T-helper 17 cell (primary cell): Measurements from ENCODE around the gene RAB3IL1. TPM values are rescaled to one million over a fixed set of nuclear protein-coding genes. Genes with fewer than 3 reads are reported as not detected.
"Not testable (repeated sequence)": the region's sequence is repeated elsewhere in the genome, so short reads cannot be mapped to it uniquely, and the experiment has no call there.

Experiments
- ATAC-seq: fragments of 150-1000 bp; cut with Tn5 transposase; 2 replicates; pipeline ENCODE4 v1.10.0; 2021; ENCODE audit warnings: mild to moderate bottlenecking, moderate library complexity
- DNase-seq, 3 donors: peaks; one replicate each; pipeline versions ENCODE4 v3.0.0 to v3.0.0-alpha.2; 2020 to 2021
- H3K9me3 ChIP-seq: one replicate; pipeline ENCODE4 v1.7.0; 2013; ENCODE audit warnings: low read length, mild to moderate bottlenecking; ENCODE audit not compliant: control insufficient read depth, poor library complexity, severe bottlenecking
- H3K27ac Mint-ChIP-seq: one replicate; pipeline ENCODE4 v1.8.0; 2022; ENCODE audit warnings: mild to moderate bottlenecking, moderate library complexity, mixed read lengths
- H3K27me3 Mint-ChIP-seq: one replicate; pipeline ENCODE4 v1.8.0; 2022; ENCODE audit warnings: mixed read lengths
- H3K36me3 Mint-ChIP-seq: one replicate; pipeline ENCODE4 v1.8.0; 2022; ENCODE audit warnings: low read depth, mixed read lengths
- H3K4me1 Mint-ChIP-seq: one replicate; pipeline ENCODE4 v1.8.0; 2022; ENCODE audit warnings: mild to moderate bottlenecking, mixed read lengths
- H3K4me3 Mint-ChIP-seq: one replicate; pipeline ENCODE4 v1.8.0; 2022; ENCODE audit warnings: mild to moderate bottlenecking, moderate library complexity, mixed read lengths
- total RNA-seq, 4 donors: library from RNA in 2 of 4; stranded (reverse) in 2 of 4; gene quantifications; one replicate each; pipeline ENCODE4 v1.2.3 and lab custom pipeline; 2022 to 2026

Gene RAB3IL1
- total RNA-seq (not detected), total RNA-seq (lab: John Stamatoyannopoulos, UW) (0 reads per million in 2 donors)

- Mint-ChIP-seq H3K36me3 (peaks cover 7% of the 10 kb centered on the region), H3K27ac (peak within 1 kb of the TSS; percentile 34), H3K4me3 (peak within 1 kb of the TSS; percentile 87), H3K27me3 (peaks cover 74% of the 10 kb centered on the region), H3K4me1 (peaks cover 16% of the 10 kb centered on the region)
- H3K9me3 ChIP-seq = no peaks in the 10 kb centered on the region
- DNase-seq (no peak), ATAC-seq (peak; percentile 49)
Observed at GRCh38 chr11:61917334-61918109, at the start of gene RAB3IL1. Gene RAB3IL1, minus strand, starts transcription at chr11:61917566. Its CDS starts 199 bp downstream, at chr11:61917367.

- H3K9me3 ChIP-seq = no peaks in the 10 kb centered on the region
- DNase-seq (peak in 1 of 3 donors; percentile 23), ATAC-seq (no peak)
- Mint-ChIP-seq H3K27me3 (no peaks in the 10 kb centered on the region), H3K4me1 (peaks cover 52% of the 10 kb centered on the region), H3K36me3 (peaks cover 12% of the 10 kb centered on the region), H3K27ac (peak overlapping the region; percentile 97), H3K4me3 (peak overlapping the region; percentile 94)
Observed at GRCh38 chr11:61966734-61967115, 49.4 kb upstream of the RAB3IL1 start.

GRCh38 chr11:61964666-61965271 lies 47.4 kb upstream of the RAB3IL1 start:
- Mint-ChIP-seq H3K36me3 (peaks cover 12% of the 10 kb centered on the region), H3K4me3 (peak overlapping the region; percentile 94), H3K4me1 (peaks cover 41% of the 10 kb centered on the region), H3K27ac (peak overlapping the region; percentile 97)
- not testable (repeated sequence) for ATAC-seq, DNase-seq, H3K27me3 Mint-ChIP-seq, H3K9me3 ChIP-seq

DNA sequence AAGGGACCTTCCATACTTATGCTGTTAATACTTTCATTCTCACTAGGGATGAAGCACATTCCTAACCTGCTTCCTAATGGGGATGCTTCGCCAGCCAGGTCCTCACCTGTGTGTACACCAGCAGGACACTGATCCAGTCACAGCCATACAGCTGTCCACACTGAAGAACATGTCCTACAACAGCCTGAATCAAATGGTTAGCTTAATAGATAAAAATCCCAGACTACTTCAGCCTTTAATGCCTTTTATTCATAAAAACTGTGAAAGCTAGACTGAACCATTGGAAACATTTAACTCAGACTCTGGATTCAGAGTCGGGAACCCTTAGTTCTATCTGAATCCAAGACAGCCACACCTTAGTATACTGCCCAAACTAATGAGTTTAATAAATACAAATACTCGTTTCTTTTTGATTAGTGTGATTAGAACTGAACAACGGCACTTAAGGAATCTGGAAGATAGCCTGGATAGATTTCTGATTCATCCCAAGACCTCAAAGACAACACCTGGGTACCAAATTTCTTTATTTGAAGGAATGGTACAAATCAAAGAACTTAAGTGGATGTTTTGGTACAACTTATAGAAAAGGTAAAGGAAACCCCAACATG lies 46.8 kb upstream of the RAB3IL1 start:
- Mint-ChIP-seq H3K4me3 (peak overlapping the region; percentile 94), H3K27ac (peak overlapping the region; percentile 97), H3K27me3 (no peaks in the 10 kb centered on the region), H3K36me3 (peaks cover 12% of the 10 kb centered on the region), H3K4me1 (peaks cover 39% of the 10 kb centered on the region)
- ATAC-seq = no peak
- no peak for DNase-seq
- no peaks in the 10 kb centered on the region for H3K9me3 ChIP-seq

- H3K36me3 Mint-ChIP-seq = peaks cover 10% of the 10 kb centered on the region
- peaks cover 34% of the 10 kb centered on the region for H3K4me1 Mint-ChIP-seq
- H3K9me3 ChIP-seq = no peaks in the 10 kb centered on the region
- peak overlapping the region; percentile 94 for H3K4me3 Mint-ChIP-seq
- H3K27ac Mint-ChIP-seq = peak overlapping the region; percentile 97
- H3K27me3 Mint-ChIP-seq = no peaks in the 10 kb centered on the region
- peak; percentile 15 for ATAC-seq
- no peak for DNase-seq
Observed at GRCh38 chr11:61963282-61964057, 46.1 kb upstream of the RAB3IL1 start.

- Mint-ChIP-seq H3K36me3 (peaks cover 10% of the 10 kb centered on the region), H3K4me1 (peaks cover 30% of the 10 kb centered on the region), H3K4me3 (peak overlapping the region; percentile 94), H3K27ac (peak overlapping the region; percentile 97), H3K27me3 (no peaks in the 10 kb centered on the region)
- no peak for ATAC-seq
- H3K9me3 ChIP-seq = no peaks in the 10 kb centered on the region
- DNase-seq = no peak
Observed at GRCh38 chr11:61963016-61963281, 45.6 kb upstream of the RAB3IL1 start.

DNA sequence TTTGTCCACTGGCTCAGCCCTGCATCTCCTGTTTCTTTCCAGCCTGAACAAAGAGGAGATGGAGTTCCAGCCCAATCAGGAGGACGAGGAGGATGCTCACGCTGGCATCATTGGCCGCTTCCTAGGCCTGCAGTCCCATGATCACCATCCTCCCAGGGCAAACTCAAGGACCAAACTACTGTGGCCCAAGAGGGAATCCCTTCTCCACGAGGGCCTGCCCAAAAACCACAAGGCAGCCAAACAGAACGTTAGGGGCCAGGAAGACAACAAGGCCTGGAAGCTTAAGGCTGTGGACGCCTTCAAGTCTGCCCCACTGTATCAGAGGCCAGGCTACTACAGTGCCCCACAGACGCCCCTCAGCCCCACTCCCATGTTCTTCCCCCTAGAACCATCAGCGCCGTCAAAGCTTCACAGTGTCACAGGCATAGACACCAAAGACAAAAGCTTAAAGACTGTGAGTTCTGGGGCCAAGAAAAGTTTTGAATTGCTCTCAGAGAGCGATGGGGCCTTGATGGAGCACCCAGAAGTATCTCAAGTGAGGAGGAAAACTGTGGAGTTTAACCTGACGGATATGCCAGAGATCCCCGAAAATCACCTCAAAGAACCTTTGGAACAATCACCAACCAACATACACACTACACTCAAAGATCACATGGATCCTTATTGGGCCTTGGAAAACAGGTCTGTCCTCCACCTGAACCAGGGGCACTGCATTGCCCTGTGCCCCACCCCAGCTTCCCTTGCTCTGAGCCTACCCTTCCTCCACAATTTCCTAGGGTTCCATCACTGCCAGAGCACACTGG lies 45.0 kb upstream of the RAB3IL1 start:
- H3K27ac Mint-ChIP-seq = peak overlapping the region; percentile 97
- ATAC-seq (peak; percentile 4), DNase-seq (no peak)

DNA sequence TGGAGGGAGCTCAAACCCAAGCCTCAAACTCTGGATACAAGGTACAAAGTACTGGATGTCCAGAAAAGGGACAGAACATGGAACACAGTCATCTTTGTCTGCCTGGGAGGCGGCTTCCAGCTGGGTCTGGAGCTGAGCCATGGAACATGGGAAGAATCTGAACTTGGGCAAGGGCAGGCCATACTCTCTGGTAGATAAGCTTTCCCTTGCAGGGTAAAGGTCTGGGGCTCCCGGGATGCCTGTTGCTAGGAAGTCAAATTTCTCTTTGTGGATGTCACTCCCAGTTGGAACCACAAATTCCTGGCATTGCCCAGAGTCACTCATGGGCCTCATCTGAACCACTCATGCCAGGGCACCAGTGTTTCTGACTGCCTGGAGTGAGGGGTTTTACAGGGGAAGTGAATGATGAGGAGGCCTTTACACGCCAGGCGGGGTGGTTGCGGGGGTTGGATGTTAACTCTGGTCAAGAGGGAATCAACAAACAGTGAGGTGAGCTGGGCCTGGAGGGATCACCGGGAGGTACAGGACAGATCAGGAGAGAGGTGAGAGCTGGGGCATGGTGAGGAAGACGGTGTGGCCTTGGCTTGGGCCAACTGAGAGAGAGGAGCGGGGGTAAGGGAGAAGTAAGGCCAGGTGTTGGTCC lies 44.3 kb upstream of the RAB3IL1 start:
- Mint-ChIP-seq H3K36me3 (peaks cover 10% of the 10 kb centered on the region), H3K4me3 (no peak overlapping the region)
- DNase-seq = no peak

More for the DNA sequence above, 45.0 kb upstream of the RAB3IL1 start:
- H3K4me1 Mint-ChIP-seq = peaks cover 30% of the 10 kb centered on the region
- peak overlapping the region; percentile 94 for H3K4me3 Mint-ChIP-seq
- no peaks in the 10 kb centered on the region for H3K27me3 Mint-ChIP-seq
- H3K36me3 Mint-ChIP-seq = peaks cover 10% of the 10 kb centered on the region
- no peaks in the 10 kb centered on the region for H3K9me3 ChIP-seq

GRCh38 chr11:61960532-61960931 lies 43.2 kb upstream of the RAB3IL1 start:
- H3K9me3 ChIP-seq = no peaks in the 10 kb centered on the region
- no peak for ATAC-seq
- peaks cover 30% of the 10 kb centered on the region for H3K4me1 Mint-ChIP-seq
- DNase-seq = no peak
- H3K27ac Mint-ChIP-seq = peak overlapping the region; percentile 97
- no peak overlapping the region for H3K4me3 Mint-ChIP-seq
- peaks cover 7% of the 10 kb centered on the region for H3K27me3 Mint-ChIP-seq
- H3K36me3 Mint-ChIP-seq = peaks cover 7% of the 10 kb centered on the region

More for the DNA sequence above, 44.3 kb upstream of the RAB3IL1 start:
- no peaks in the 10 kb centered on the region for H3K9me3 ChIP-seq
- peak; percentile 4 for ATAC-seq
- H3K4me1 Mint-ChIP-seq = peaks cover 30% of the 10 kb centered on the region
- peak overlapping the region; percentile 97 for H3K27ac Mint-ChIP-seq
- H3K27me3 Mint-ChIP-seq = no peaks in the 10 kb centered on the region

DNA sequence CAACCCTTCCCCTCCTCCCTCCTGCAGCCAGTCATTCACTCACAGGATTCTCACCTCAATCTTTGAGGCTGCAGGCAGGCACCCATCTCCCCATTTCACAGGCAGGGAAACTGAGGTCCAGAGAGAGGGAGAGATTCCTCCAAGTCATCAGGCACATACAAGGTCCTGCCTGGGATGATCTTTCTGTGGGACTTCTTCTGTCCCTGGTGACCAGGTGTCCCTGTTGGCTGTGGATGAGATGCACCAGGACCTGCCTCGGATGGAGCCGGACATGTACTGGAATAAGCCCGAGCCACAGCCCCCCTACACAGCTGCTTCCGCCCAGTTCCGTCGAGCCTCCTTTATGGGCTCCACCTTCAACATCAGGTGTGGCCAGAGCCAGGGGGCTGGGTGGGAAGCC lies 42.3 kb upstream of the RAB3IL1 start:
- ATAC-seq (no peak), DNase-seq (no peak)
- peaks cover 24% of the 10 kb centered on the region for H3K4me1 Mint-ChIP-seq
- H3K4me3 Mint-ChIP-seq = no peak overlapping the region
- H3K27me3 Mint-ChIP-seq = peaks cover 10% of the 10 kb centered on the region
- H3K27ac Mint-ChIP-seq = peak overlapping the region; percentile 19
- H3K36me3 Mint-ChIP-seq = peaks cover under 1% of the 10 kb centered on the region
- H3K9me3 ChIP-seq = no peaks in the 10 kb centered on the region

GRCh38 chr11:61959114-61959513 lies 41.7 kb upstream of the RAB3IL1 start:
- Mint-ChIP-seq H3K27me3 (peaks cover 16% of the 10 kb centered on the region), H3K36me3 (no peaks in the 10 kb centered on the region), H3K27ac (peak overlapping the region; percentile 19), H3K4me3 (no peak overlapping the region), H3K4me1 (peaks cover 22% of the 10 kb centered on the region)
- DNase-seq (no peak), ATAC-seq (no peak)
- no peaks in the 10 kb centered on the region for H3K9me3 ChIP-seq

GRCh38 chr11:61958590-61958989 lies 41.2 kb upstream of the RAB3IL1 start:
- H3K36me3 Mint-ChIP-seq = no peaks in the 10 kb centered on the region
- no peaks in the 10 kb centered on the region for H3K9me3 ChIP-seq
- H3K27ac Mint-ChIP-seq = peak overlapping the region; percentile 8
- DNase-seq (no peak), ATAC-seq (no peak)
- H3K4me1 Mint-ChIP-seq = peaks cover 16% of the 10 kb centered on the region
- H3K4me3 Mint-ChIP-seq = no peak overlapping the region
- peaks cover 19% of the 10 kb centered on the region for H3K27me3 Mint-ChIP-seq
